ENCODE measurements around the gene SETBP1. TPM values are rescaled to one million over a fixed set of nuclear protein-coding genes. Genes with fewer than 3 reads are reported as not detected.

Gene SETBP1
- total and polyA plus RNA-seq, 2 of the 4 experiments (the other 2 are of a cell fraction): 0.19 to 0.36 TPM

- no peak overlapping the region for H4K8ac ChIP-seq (ENCODE audit: low read depth in 2 of 2, low read length in 2 of 2)
- H3K27ac ChIP-seq (ENCODE audit: insufficient read depth, low read length): no peak overlapping the region
- no peak overlapping the region for H2BK5ac ChIP-seq (ENCODE audit: low read depth, low read length, poor library complexity, severe bottlenecking)
- no peak overlapping the region for H3K4me2 ChIP-seq (ENCODE audit: low read depth, low read length)
- no peak for ATAC-seq (ENCODE audit: low read depth)
- no TSS peak for BruUV-seq (replicated peaks)
- H3K36me3 ChIP-seq (ENCODE audit: control insufficient read depth, insufficient read depth, low read length): no peaks in the 10 kb centered on the region
- H2AFZ ChIP-seq (replicated peaks; ENCODE audit: low read length, poor library complexity): no peak overlapping the region
- H2BK120ac ChIP-seq (ENCODE audit: low read depth, low read length): no peak overlapping the region
- ChIA-PET POLR2A (ENCODE audit: unreplicated experiment) (no interaction called here), CTCF (no interaction called here)
- H3K14ac ChIP-seq (replicated peaks; ENCODE audit: low read depth, low read length): no peak overlapping the region
- TF ChIP-seq CTCF (conservative IDR thresholded peaks at IDR 0.05; ENCODE audit: low read depth, low read length) (no peak), FOS (IDR thresholded peaks at IDR 0.05; ENCODE audit: low read depth, low read length) (no peak), RCOR1 (IDR thresholded peaks at IDR 0.05; ENCODE audit: insufficient replicate concordance, low read length) (no peak), USF2 (IDR thresholded peaks at IDR 0.05; ENCODE audit: low read depth, low read length) (no peak), NFE2L2 (IDR thresholded peaks at IDR 0.05; ENCODE audit: low read depth, low read length) (no peak), MXI1 (IDR thresholded peaks at IDR 0.05; ENCODE audit: borderline replicate concordance, low read depth, low read length) (no peak), ELK1 (IDR thresholded peaks at IDR 0.05; ENCODE audit: borderline replicate concordance, low read depth, low read length) (no peak), BHLHE40 (IDR thresholded peaks at IDR 0.05; ENCODE audit: low read depth, low read length) (no peak), CHD1 (IDR thresholded peaks at IDR 0.05; ENCODE audit: low read depth, low read length) (no peak), MAFK (IDR thresholded peaks at IDR 0.05; ENCODE audit: low read depth, low read length) (no peak), RFX5 (IDR thresholded peaks at IDR 0.05; ENCODE audit: low read depth, low read length) (no peak), RAD21 (IDR thresholded peaks at IDR 0.05; ENCODE audit: low read length) (no peak)
- H3K23ac ChIP-seq (ENCODE audit: low read depth, low read length): no peak overlapping the region
- H4K5ac ChIP-seq (ENCODE audit: low read depth, low read length): no peak overlapping the region
- no peak overlapping the region for H3K56ac ChIP-seq (ENCODE audit: extremely low read depth, insufficient read depth, low read length)
- no peak overlapping the region for H3K4me3 ChIP-seq (ENCODE audit: insufficient read depth, low read depth, low read length)
- no peaks in the 10 kb centered on the region for H3K4me1 ChIP-seq (ENCODE audit: control insufficient read depth, insufficient read depth, low read length)
- intact Hi-C loops (cut with micrococcal nuclease) (no loop called here), in situ Hi-C loops (cut with MboI; ENCODE audit: low sequenced_read_pairs) (no loop called here), dilution Hi-C loops (cut with HindIII; ENCODE audit: low sequenced_read_pairs, unreplicated experiment) (no loop called here)
- H2BK15ac ChIP-seq (ENCODE audit: low read depth, low read length): no peak overlapping the region
- WGBS, 2 experiments (ENCODE audit: extremely low coverage in 2 of 2, insufficient read length in 1 of 2): no CpG with 5 or more reads among the region's 5 CpGs
- H3K79me1 ChIP-seq (ENCODE audit: low read depth in 1 of 2, low read length in 2 of 2): no peaks in the 10 kb centered on the region
- H3K9me3 ChIP-seq (ENCODE audit: control insufficient read depth, insufficient read depth, low read length): no peaks in the 10 kb centered on the region
- H3K4ac ChIP-seq (ENCODE audit: low read depth, low read length): no peak overlapping the region
- H3K18ac ChIP-seq (ENCODE audit: low read depth, low read length): no peak overlapping the region
- H3K9ac ChIP-seq (ENCODE audit: low read depth, low read length): no peak overlapping the region
- H4K20me1 ChIP-seq (ENCODE audit: insufficient read depth, low read length): no peaks in the 10 kb centered on the region
- H2AK9ac ChIP-seq (replicated peaks; ENCODE audit: low read depth, low read length, poor library complexity): no peak overlapping the region
- no peak overlapping the region for H4K91ac ChIP-seq (ENCODE audit: insufficient read depth, low read depth, low read length)
- DNase-seq: no peak
- H3K9me1 ChIP-seq (ENCODE audit: insufficient read depth, low read length): no peaks in the 10 kb centered on the region
- H2BK20ac ChIP-seq (ENCODE audit: low read depth, low read length): no peak overlapping the region
- H2AK5ac ChIP-seq (ENCODE audit: low read depth, low read length): no peak overlapping the region
- H3K27me3 ChIP-seq (ENCODE audit: control insufficient read depth, insufficient read depth, low read length): no peaks in the 10 kb centered on the region
These were observed 288.6 kb downstream of the SETBP1 start for GRCh38 chr18:44969214-44969795.

Data from IMR-90 (cell line).